Uterus (tissue), 4 donors: ENCODE measurements around the gene DCAF16. TPM values are rescaled to one million over a fixed set of nuclear protein-coding genes. Genes with fewer than 3 reads are reported as not detected.

ENCODE experiments used
- DNase-seq, 2 donors: peaks; one replicate each; pipeline ENCODE4 v3.0.0-alpha.2; 2019 to 2020
- H3K27ac ChIP-seq, 2 donors: fragments of 200-600 bp; sonication (generic); 1 replicate in 1 of 2; 2 replicates in 1 of 2; pipeline ENCODE4 v1.5.1; 2016 to 2018
- H3K27me3 ChIP-seq, 2 donors: fragments of 200-600 bp; sonication (generic); one replicate each; pipeline ENCODE4 v1.5.1; 2018 to 2019; ENCODE audit warnings: control low read depth in 1 of 2
- H3K36me3 ChIP-seq, 2 donors: fragments of 200-600 bp; sonication (generic); one replicate each; pipeline ENCODE4 v1.5.1; 2019; ENCODE audit warnings: control low read depth in 1 of 2
- H3K4me1 ChIP-seq, 2 donors: fragments of 200-600 bp; sonication (generic); one replicate each; pipeline ENCODE4 v1.5.1; 2018 to 2019; ENCODE audit warnings: control low read depth in 1 of 2
- H3K4me3 ChIP-seq, 2 donors: fragments of 200-600 bp; sonication (generic); 1 replicate in 1 of 2; 2 replicates in 1 of 2; pipeline ENCODE4 v1.5.1; 2018 to 2019; ENCODE audit warnings: mild to moderate bottlenecking in 1 of 2
- H3K9me3 ChIP-seq, 2 donors: fragments of 200-600 bp; sonication (generic); one replicate each; pipeline ENCODE4 v1.5.1; 2019; ENCODE audit warnings: control low read depth in 1 of 2
- POLR2A ChIP-seq, 2 donors: fragments of 450-650 bp; IDR thresholded peaks; one replicate each; pipeline ENCODE4 v1.6.1; 2016; ENCODE audit warnings: antibody characterized with exemption in 2 of 2, mild to moderate bottlenecking in 1 of 2, moderate library complexity in 1 of 2
- intact Hi-C: fragments of 100-400 bp; cut with DNase I; formaldehyde crosslinking; loops from one replicate; pipeline ENCODE4 v1.15.1; 2023; ENCODE audit warnings: low total_unique reads
- total RNA-seq, 4 donors: library from RNA; depleted of rRNA in 3 of 4; stranded (reverse); fragments of >200 nt in 3 of 4; gene quantifications; one replicate each; pipeline versions ENCODE4 v1.1.0 to v1.2.4, GENCODE V29; 2014 to 2023
- TF ChIP-seq, protein P1 (sequence below), 4 experiments: fragments of 200-600 bp in 2 of 4; fragments of 450-650 bp in 2 of 4; sonication (generic) in 2 of 4; IDR thresholded peaks; one replicate each; pipeline ENCODE4 v1.5.1; 2016 to 2019; ENCODE audit warnings: antibody characterized with exemption in 4 of 4, mild to moderate bottlenecking in 2 of 4, moderate library complexity in 1 of 4
- donor health status: DM: yes; HTN: yes; CAD: no.

The DCAF16 gene
- total RNA-seq, 4 donors from 2014 or later: 25.6 to 65.9 (median 55.2) TPM

DNA sequence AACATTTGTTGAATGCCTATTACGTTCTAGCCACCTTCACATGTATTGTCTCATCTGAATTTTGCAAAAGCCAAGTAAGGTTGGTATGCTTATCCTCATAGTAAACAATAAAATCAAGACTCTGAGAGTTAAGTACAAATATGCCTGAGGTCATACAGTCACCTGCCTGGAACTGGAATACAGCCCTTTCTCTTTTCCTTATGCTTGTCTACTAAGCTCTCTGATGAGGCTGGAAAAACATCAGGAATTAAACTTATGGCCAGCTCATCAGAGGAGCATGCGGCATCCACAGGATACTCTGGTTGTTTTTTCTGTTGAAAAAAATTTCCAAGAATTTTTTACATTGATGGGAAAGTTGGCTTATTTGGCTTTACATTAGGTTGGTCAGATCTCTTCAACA lies 35.7 kb upstream of the DCAF16 start:
- Histone ChIP-seq H3K4me1 (no peaks in the 10 kb centered on the region), H3K27me3 (no peaks in the 10 kb centered on the region), H3K27ac (no peak overlapping the region), H3K4me3 (no peak overlapping the region), H3K9me3 (no peaks in the 10 kb centered on the region), H3K36me3 (no peaks in the 10 kb centered on the region)
- intact Hi-C loops: no loop called here
- DNase-seq: no peak
- TF ChIP-seq, protein P1, sequence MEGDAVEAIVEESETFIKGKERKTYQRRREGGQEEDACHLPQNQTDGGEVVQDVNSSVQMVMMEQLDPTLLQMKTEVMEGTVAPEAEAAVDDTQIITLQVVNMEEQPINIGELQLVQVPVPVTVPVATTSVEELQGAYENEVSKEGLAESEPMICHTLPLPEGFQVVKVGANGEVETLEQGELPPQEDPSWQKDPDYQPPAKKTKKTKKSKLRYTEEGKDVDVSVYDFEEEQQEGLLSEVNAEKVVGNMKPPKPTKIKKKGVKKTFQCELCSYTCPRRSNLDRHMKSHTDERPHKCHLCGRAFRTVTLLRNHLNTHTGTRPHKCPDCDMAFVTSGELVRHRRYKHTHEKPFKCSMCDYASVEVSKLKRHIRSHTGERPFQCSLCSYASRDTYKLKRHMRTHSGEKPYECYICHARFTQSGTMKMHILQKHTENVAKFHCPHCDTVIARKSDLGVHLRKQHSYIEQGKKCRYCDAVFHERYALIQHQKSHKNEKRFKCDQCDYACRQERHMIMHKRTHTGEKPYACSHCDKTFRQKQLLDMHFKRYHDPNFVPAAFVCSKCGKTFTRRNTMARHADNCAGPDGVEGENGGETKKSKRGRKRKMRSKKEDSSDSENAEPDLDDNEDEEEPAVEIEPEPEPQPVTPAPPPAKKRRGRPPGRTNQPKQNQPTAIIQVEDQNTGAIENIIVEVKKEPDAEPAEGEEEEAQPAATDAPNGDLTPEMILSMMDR (IDR thresholded peaks at IDR 0.05): no peak
- no peak for TF ChIP-seq POLR2A (IDR thresholded peaks at IDR 0.05)

DNA sequence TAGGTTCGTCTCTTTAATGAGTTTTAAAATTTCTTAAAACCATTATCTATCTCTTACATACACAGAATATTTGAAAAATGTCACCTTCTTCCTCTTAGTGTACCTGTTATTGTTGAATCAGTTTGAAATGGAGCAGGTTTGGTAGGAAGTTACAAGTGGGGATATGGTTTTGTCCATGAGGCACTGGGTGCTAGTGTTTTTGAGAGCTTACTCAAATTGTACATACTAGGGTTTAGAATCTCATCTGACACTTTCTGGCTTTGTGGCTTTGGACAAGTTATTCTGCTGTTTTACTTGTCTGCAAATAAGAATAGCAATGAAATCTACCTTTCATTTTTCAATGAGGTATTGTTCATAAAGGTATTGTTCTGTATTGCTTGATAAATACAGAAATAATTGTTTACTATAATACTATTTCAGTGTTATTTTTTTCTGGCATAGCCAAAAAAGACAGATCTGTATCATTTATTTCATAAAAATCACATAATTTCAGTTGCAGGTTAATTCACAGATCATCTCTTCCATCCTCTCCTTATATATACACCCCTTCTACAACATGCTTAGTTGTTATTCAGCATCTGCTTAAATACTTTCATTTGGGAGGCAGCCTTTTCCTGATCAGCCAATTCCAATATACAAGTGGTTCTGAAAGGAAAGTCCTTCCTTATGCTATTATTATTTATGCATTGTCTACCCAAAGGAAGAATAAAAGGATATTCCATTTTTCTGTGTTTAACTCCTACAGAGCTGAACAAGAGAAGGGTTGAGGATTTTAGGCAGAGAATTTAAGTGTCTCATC lies 13.5 kb upstream of the DCAF16 start:
- no peak overlapping the region for H3K4me3 ChIP-seq
- H3K9me3 ChIP-seq: no peaks in the 10 kb centered on the region
- intact Hi-C loops: no loop called here
- no peak for DNase-seq
- TF ChIP-seq, protein P1 (IDR thresholded peaks at IDR 0.05): no peak
- TF ChIP-seq POLR2A (IDR thresholded peaks at IDR 0.05): no peak
- H3K27me3 ChIP-seq: no peaks in the 10 kb centered on the region
- H3K27ac ChIP-seq: no peak overlapping the region
- no peaks in the 10 kb centered on the region for H3K36me3 ChIP-seq
- H3K4me1 ChIP-seq: no peaks in the 10 kb centered on the region

DNA sequence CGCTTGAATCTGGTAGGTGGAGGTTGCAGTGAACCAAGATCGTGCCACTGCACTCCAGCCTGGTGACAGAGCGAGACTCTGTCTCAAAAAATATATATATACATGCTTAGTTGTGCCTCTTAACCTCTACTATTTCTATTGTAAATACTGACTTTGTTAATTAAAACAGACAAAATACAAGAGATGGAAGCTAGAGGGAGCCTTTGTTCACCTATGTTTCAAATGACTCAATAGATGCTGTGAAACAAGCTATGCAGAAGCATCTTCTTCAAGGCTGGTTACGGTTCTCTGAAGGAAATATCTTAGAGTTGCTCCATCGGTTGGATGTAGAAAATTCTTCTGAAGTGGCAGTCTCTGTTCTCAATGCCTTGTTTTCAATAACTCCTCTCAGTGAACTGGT lies 6.5 kb upstream of the DCAF16 start:
- H3K36me3 ChIP-seq: no peaks in the 10 kb centered on the region
- no peak overlapping the region for H3K4me3 ChIP-seq
- no peaks in the 10 kb centered on the region for H3K9me3 ChIP-seq
- H3K27ac ChIP-seq: no peak overlapping the region
- TF ChIP-seq POLR2A (IDR thresholded peaks at IDR 0.05): no peak
- TF ChIP-seq, protein P1 (IDR thresholded peaks at IDR 0.05): peak; percentile 46 to 63 (median 54)
- H3K4me1 ChIP-seq: no peaks in the 10 kb centered on the region
- H3K27me3 ChIP-seq: no peaks in the 10 kb centered on the region
- intact Hi-C loops: no loop called here
- DNase-seq: no peak

DNA sequence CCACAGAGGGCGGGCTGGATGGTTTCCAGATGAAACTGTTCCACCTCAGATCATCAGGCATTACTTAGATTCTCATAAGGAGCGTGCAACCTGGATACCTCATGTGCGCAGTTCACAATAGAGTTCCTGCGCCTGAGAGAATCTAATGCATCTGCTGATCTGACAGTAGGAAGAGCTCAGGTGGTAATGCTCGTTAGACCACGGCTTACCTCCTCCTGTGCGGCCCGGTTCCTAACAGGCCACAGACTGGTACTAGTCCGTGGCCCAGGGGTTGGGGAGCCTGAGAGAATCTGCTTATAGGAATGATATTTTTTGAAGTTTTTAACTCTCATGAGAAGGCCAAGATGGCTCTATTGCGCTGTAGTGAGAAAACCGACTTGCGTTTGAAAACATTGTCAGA lies 5.6 kb upstream of the DCAF16 start:
- no peaks in the 10 kb centered on the region for H3K27me3 ChIP-seq
- no peak overlapping the region for H3K4me3 ChIP-seq
- no peaks in the 10 kb centered on the region for H3K36me3 ChIP-seq
- TF ChIP-seq POLR2A (IDR thresholded peaks at IDR 0.05): no peak
- TF ChIP-seq, protein P1 (IDR thresholded peaks at IDR 0.05): no peak
- intact Hi-C loops: no loop called here
- peaks cover 0 to 1% of the 10 kb centered on the region in 2 donors for H3K4me1 ChIP-seq
- no peak for DNase-seq
- no peaks in the 10 kb centered on the region for H3K9me3 ChIP-seq
- no peak overlapping the region for H3K27ac ChIP-seq

DNA sequence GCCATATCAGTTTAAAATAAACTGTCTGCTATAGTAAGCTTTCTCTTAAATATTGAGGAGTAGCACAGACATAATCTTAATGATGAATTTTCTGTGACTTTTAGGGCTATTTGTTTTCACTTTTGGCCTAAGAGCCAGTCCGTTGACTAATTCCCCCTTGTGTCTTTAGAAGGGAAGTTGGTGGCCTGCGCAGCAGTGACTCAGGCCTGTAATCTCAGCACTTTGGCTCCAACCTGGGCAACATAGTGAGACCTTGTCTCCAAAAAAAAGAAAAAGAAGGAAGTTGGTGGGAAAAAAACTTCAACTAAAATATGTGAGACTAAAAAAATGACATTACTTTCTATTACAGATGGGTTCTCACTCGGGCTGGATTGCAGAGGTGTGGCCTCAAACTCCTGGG lies 3.6 kb upstream of the DCAF16 start:
- Histone ChIP-seq H3K4me3 (no peak overlapping the region), H3K4me1 (peaks cover 0 to 4% of the 10 kb centered on the region in 2 donors), H3K36me3 (no peaks in the 10 kb centered on the region), H3K27ac (no peak overlapping the region), H3K9me3 (no peaks in the 10 kb centered on the region), H3K27me3 (no peaks in the 10 kb centered on the region)
- DNase-seq: no peak
- TF ChIP-seq POLR2A (IDR thresholded peaks at IDR 0.05): no peak
- TF ChIP-seq, protein P1 (IDR thresholded peaks at IDR 0.05): no peak
- intact Hi-C loops: no loop called here
